Peyer's patch (tissue), 4 donors: ENCODE results near the gene TMEM252. TPM values are rescaled to one million over a fixed set of nuclear protein-coding genes. Genes with fewer than 3 reads are reported as not detected.

Source experiments
- DNase-seq, 3 donors: peaks; one replicate each; pipeline ENCODE4 v3.0.0-alpha.2; 2017 to 2019
- H3K27ac ChIP-seq, 4 donors: fragments of 200-600 bp; sonication (generic); one replicate each; pipeline ENCODE4 v1.5.1; 2016 to 2019
- H3K27me3 ChIP-seq, 2 donors: fragments of 200-600 bp; sonication (generic); one replicate each; pipeline ENCODE4 v1.5.1; 2019
- H3K36me3 ChIP-seq, 3 donors: fragments of 200-600 bp; sonication (generic); one replicate each; pipeline ENCODE4 v1.5.1; 2016 to 2019
- H3K4me1 ChIP-seq, 4 donors: fragments of 200-600 bp; sonication (generic); one replicate each; pipeline ENCODE4 v1.5.1; 2016 to 2019
- H3K4me3 ChIP-seq, 4 donors: fragments of 200-600 bp; sonication (generic); 1 replicate in 3 of 4; 2 replicates in 1 of 4; pipeline ENCODE4 v1.5.1; 2016 to 2019; ENCODE audit warnings: mild to moderate bottlenecking in 1 of 4
- H3K9me3 ChIP-seq, 4 donors: fragments of 200-600 bp; sonication (generic); one replicate each; pipeline ENCODE4 v1.5.1; 2016 to 2019; ENCODE audit warnings: mild to moderate bottlenecking in 1 of 4
- CTCF ChIP-seq, 6 experiments: fragments of 450-650 bp in 4 of 6; fragments of 200-600 bp in 2 of 6; sonication (generic) in 1 of 6; IDR thresholded peaks; one replicate each; pipeline ENCODE4 v1.5.1; 2017 to 2019; ENCODE audit warnings: antibody characterized with exemption in 6 of 6, mild to moderate bottlenecking in 3 of 6, moderate library complexity in 1 of 6
- POLR2A ChIP-seq, 2 donors: fragments of 450-650 bp; IDR thresholded peaks; one replicate each; pipeline ENCODE4 v1.5.1; 2017; ENCODE audit warnings: antibody characterized with exemption in 2 of 2, mild to moderate bottlenecking in 2 of 2, moderate library complexity in 2 of 2
- total RNA-seq, 4 donors: library from RNA; depleted of rRNA; stranded (reverse); fragments of >200 nt; gene quantifications; one replicate each; pipeline ENCODE4 v1.1.0, GENCODE V29; 2016

Gene TMEM252
- total RNA-seq, 4 donors from 2014 or later: 47.3 to 66.8 (median 55.3) TPM; not detected in 1

GRCh38 chr9:68513385-68513784, 27.3 kb downstream of the TMEM252 start:
- no peak for DNase-seq
- no peak for TF ChIP-seq POLR2A (IDR thresholded peaks at IDR 0.05)
- no peak for TF ChIP-seq CTCF (IDR thresholded peaks at IDR 0.05)
- peaks cover 0 to 13% (median 0%) of the 10 kb centered on the region in 4 donors for H3K4me1 ChIP-seq
- H3K4me3 ChIP-seq: no peak overlapping the region
- no peaks in the 10 kb centered on the region for H3K27me3 ChIP-seq
- H3K36me3 ChIP-seq: no peaks in the 10 kb centered on the region
- no peaks in the 10 kb centered on the region for H3K9me3 ChIP-seq
- no peak overlapping the region for H3K27ac ChIP-seq

GRCh38 chr9:68509689-68510088, 31.0 kb downstream of the TMEM252 start:
- no peaks in the 10 kb centered on the region for H3K36me3 ChIP-seq

GRCh38 chr9:68508547-68508946, 32.1 kb downstream of the TMEM252 start:
- Histone ChIP-seq H3K27me3 (no peaks in the 10 kb centered on the region), H3K4me1 (peaks cover 0 to 9% (median 0%) of the 10 kb centered on the region in 4 donors), H3K4me3 (no peak overlapping the region), H3K36me3 (no peaks in the 10 kb centered on the region), H3K27ac (peak overlapping the region in 1 of 4 donors; percentile 63), H3K9me3 (no peaks in the 10 kb centered on the region)
- DNase-seq: no peak
- no peak for TF ChIP-seq POLR2A (IDR thresholded peaks at IDR 0.05)
- TF ChIP-seq CTCF (IDR thresholded peaks at IDR 0.05): no peak

More at GRCh38 chr9:68509689-68510088, 31.0 kb downstream of the TMEM252 start:
- H3K4me3 ChIP-seq: no peak overlapping the region
- H3K27me3 ChIP-seq: no peaks in the 10 kb centered on the region
- no peak for DNase-seq
- H3K9me3 ChIP-seq: no peaks in the 10 kb centered on the region
- TF ChIP-seq POLR2A (IDR thresholded peaks at IDR 0.05): no peak
- H3K4me1 ChIP-seq: peaks cover 0 to 15% (median 0%) of the 10 kb centered on the region in 4 donors
- H3K27ac ChIP-seq: no peak overlapping the region

GRCh38 chr9:68507806-68508145, 32.9 kb downstream of the TMEM252 start:
- Histone ChIP-seq H3K36me3 (no peaks in the 10 kb centered on the region), H3K4me1 (peaks cover 0 to 9% (median 0%) of the 10 kb centered on the region in 4 donors), H3K9me3 (no peaks in the 10 kb centered on the region), H3K27ac (peak overlapping the region in 1 of 4 donors; percentile 63), H3K27me3 (no peaks in the 10 kb centered on the region), H3K4me3 (no peak overlapping the region)
- TF ChIP-seq CTCF (IDR thresholded peaks at IDR 0.05) (peak in 1 of 6 experiments; percentile 6), POLR2A (IDR thresholded peaks at IDR 0.05) (no peak)
- DNase-seq: no peak

- Histone ChIP-seq H3K36me3 (no peaks in the 10 kb centered on the region), H3K9me3 (no peaks in the 10 kb centered on the region), H3K4me1 (peaks cover 0 to 9% (median 0%) of the 10 kb centered on the region in 4 donors), H3K27me3 (no peaks in the 10 kb centered on the region), H3K27ac (peak overlapping the region in 1 of 4 donors; percentile 63), H3K4me3 (no peak overlapping the region)
- TF ChIP-seq CTCF (IDR thresholded peaks at IDR 0.05) (peak; percentile 41 to 66 (median 60)), POLR2A (IDR thresholded peaks at IDR 0.05) (no peak)
- no peak for DNase-seq
These were observed 33.4 kb downstream of the TMEM252 start for GRCh38 chr9:68507130-68507805.

- Histone ChIP-seq H3K4me3 (no peak overlapping the region), H3K27ac (peak overlapping the region in 2 of 4 donors; percentile 13 to 63), H3K9me3 (no peaks in the 10 kb centered on the region), H3K27me3 (no peaks in the 10 kb centered on the region), H3K36me3 (no peaks in the 10 kb centered on the region), H3K4me1 (peaks cover 0 to 9% (median 0%) of the 10 kb centered on the region in 4 donors)
- no peak for DNase-seq
- no peak for TF ChIP-seq CTCF (IDR thresholded peaks at IDR 0.05)
- TF ChIP-seq POLR2A (IDR thresholded peaks at IDR 0.05): no peak
These were observed 34.1 kb downstream of the TMEM252 start for GRCh38 chr9:68506551-68506950.
